Subcutaneous adipose tissue (tissue), 4 donors: ENCODE data around the gene KIRREL3. TPM values are rescaled to one million over a fixed set of nuclear protein-coding genes. Genes with fewer than 3 reads are reported as not detected.

Experiments
- CTCF ChIP-seq: fragments of 450-650 bp; IDR thresholded peaks from one replicate; pipeline ENCODE4 v1.5.1; 2016; ENCODE audit warnings: low read depth, mild to moderate bottlenecking, control low read depth, antibody characterized with exemption, moderate library complexity
- total RNA-seq, 4 donors: library from RNA; depleted of rRNA; stranded (reverse); fragments of >200 nt; gene quantifications; one replicate each; pipeline ENCODE4 v1.1.0, GENCODE V29; 2016

Gene KIRREL3
- total RNA-seq, 4 donors from 2014 or later = not detected

- TF ChIP-seq CTCF = no peak
These were observed 306.4 kb downstream of the KIRREL3 start for GRCh38 chr11:126694065-126694625.

GRCh38 chr11:126687477-126687876 lies 313.1 kb downstream of the KIRREL3 start:
- no peak for TF ChIP-seq CTCF

GRCh38 chr11:126686938-126687337 lies 313.6 kb downstream of the KIRREL3 start:
- TF ChIP-seq CTCF = no peak

GRCh38 chr11:126683766-126684728 lies 316.5 kb downstream of the KIRREL3 start:
- TF ChIP-seq CTCF = no peak

GRCh38 chr11:126682590-126682989 lies 318.0 kb downstream of the KIRREL3 start:
- no peak for TF ChIP-seq CTCF

GRCh38 chr11:126680700-126681099 lies 319.9 kb downstream of the KIRREL3 start:
- no peak for TF ChIP-seq CTCF

- no peak for TF ChIP-seq CTCF
These were observed 320.4 kb downstream of the KIRREL3 start for GRCh38 chr11:126680131-126680530.
